Stimulated activated CD4-positive, alpha-beta T cell treated with anti-CD3 and anti-CD28 coated beads, TNF-alpha, amount 100 ng/mL, for 24 hours (primary cell): Measurements from ENCODE around the gene GSE1.

Experiments used
- DNase-seq, 3 experiments: peaks; one replicate each; pipeline ENCODE4 v3.0.0-alpha.2; 2020; ENCODE audit warnings: low read depth in 3 of 3

Gene GSE1

GRCh38 chr16:85719605-85720301, 106.6 kb downstream of the GSE1 start:
- no peak for DNase-seq

- DNase-seq, result no peak
Observed at GRCh38 chr16:85720302-85720637, 107.1 kb downstream of the GSE1 start.

GRCh38 chr16:85722128-85722893, 109.2 kb downstream of the GSE1 start:
- DNase-seq, result no peak

- DNase-seq, result no peak
Observed at GRCh38 chr16:85724126-85724879, 111.2 kb downstream of the GSE1 start.

GRCh38 chr16:85724936-85725335, 111.8 kb downstream of the GSE1 start:
- DNase-seq, result no peak
